Measurements from ENCODE around the gene GLO1. TPM values are rescaled to one million over a fixed set of nuclear protein-coding genes. Genes with fewer than 3 reads are reported as not detected.

GLO1 gene
- total and polyA plus RNA-seq, 7 donors, result 64.9 to 129 (median 96.0) TPM

DNA sequence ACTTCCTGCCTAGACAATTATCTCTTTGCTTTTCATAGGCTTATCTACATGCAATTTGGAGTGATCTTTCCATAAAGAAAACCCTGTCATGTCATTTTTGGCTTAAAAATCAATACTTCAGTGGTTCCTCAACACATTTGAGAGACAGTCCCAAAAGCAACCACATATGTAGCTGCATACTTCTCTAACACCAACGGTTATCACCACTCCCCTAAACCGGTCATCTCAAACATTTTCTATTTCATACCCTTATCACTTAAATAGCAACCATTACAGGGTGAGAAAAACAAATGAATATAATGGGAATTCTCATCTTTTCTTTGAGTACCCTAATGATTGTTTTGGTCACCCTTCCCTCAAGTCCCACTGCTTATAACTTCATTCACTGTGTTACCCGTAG lies 5.1 kb downstream of the GLO1 start:
- H3K4me3 ChIP-seq, result no peak overlapping the region
- peaks cover 0 to 1% (median 0%) of the 10 kb centered on the region in 4 donors for H3K9me3 ChIP-seq
- no peaks in the 10 kb centered on the region for H3K36me3 ChIP-seq
- DNase-seq, result no peak
- no peak overlapping the region for H3K27ac ChIP-seq
- no peak for TF ChIP-seq POLR2A (IDR thresholded peaks at IDR 0.05)
- TF ChIP-seq POLR2AphosphoS5 (IDR thresholded peaks at IDR 0.05), result no peak
- TF ChIP-seq EP300 (IDR thresholded peaks at IDR 0.05), result no peak
- TF ChIP-seq, protein P1, sequence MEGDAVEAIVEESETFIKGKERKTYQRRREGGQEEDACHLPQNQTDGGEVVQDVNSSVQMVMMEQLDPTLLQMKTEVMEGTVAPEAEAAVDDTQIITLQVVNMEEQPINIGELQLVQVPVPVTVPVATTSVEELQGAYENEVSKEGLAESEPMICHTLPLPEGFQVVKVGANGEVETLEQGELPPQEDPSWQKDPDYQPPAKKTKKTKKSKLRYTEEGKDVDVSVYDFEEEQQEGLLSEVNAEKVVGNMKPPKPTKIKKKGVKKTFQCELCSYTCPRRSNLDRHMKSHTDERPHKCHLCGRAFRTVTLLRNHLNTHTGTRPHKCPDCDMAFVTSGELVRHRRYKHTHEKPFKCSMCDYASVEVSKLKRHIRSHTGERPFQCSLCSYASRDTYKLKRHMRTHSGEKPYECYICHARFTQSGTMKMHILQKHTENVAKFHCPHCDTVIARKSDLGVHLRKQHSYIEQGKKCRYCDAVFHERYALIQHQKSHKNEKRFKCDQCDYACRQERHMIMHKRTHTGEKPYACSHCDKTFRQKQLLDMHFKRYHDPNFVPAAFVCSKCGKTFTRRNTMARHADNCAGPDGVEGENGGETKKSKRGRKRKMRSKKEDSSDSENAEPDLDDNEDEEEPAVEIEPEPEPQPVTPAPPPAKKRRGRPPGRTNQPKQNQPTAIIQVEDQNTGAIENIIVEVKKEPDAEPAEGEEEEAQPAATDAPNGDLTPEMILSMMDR (IDR thresholded peaks at IDR 0.05), result no peak
- 89 to 90% methylated on average over 3 of the region's 3 CpGs for WGBS, 2 donors
- intact Hi-C loops (cut with DNase I), result no loop called here
- H3K27me3 ChIP-seq, result no peaks in the 10 kb centered on the region
- H3K4me1 ChIP-seq, result peaks cover 0 to 9% (median 1%) of the 10 kb centered on the region in 4 donors

DNA sequence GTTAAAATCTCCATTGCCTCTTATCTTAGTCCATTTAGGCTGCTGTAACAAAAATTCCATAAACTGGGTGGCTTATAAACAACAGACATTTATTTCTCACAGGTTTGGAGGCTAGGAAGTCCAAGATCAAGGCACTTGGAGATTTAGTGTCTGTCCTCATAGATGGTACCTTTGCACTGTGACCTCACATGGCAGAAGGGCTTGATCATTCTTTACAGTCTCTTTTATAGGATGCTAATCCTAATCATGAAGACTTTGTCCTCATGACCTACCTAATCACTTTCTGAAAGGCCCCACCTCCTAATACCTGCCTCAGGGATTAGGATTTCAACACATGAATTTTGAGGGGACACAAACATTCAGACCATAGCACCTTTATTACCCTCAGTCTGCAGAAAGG lies 6.6 kb downstream of the GLO1 start:
- intact Hi-C loops (cut with DNase I), result no loop called here
- no peak for DNase-seq
- TF ChIP-seq, protein P1 (IDR thresholded peaks at IDR 0.05), result no peak
- no peak for TF ChIP-seq POLR2A (IDR thresholded peaks at IDR 0.05)
- TF ChIP-seq POLR2AphosphoS5 (IDR thresholded peaks at IDR 0.05), result no peak
- TF ChIP-seq EP300 (IDR thresholded peaks at IDR 0.05), result no peak

DNA sequence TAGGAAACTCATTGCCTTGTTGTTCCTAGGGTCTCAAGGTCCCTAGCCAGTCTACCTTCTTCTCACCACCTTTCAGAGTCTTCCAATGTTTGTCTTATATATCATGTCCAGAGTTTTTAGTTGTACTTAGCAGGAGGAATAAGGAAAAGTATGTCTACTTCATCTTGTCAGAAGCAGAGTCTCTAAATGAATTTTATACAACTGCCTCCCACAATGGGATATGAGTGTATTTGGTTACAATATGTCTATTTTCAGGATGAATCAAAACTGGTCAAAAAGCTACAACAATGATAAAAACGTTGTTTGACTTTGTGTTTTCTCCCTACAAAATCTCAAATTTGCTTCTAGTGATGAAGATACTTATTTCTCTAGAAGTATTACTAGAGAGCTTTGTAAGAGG lies 7.0 kb downstream of the GLO1 start:
- 75 to 76% methylated on average over 1 of the region's 1 CpG for WGBS, 2 donors
- intact Hi-C loops (cut with DNase I), result no loop called here

More for the DNA sequence above, 6.6 kb downstream of the GLO1 start:
- Histone ChIP-seq H3K4me1 (peaks cover 0 to under 1% (median 0%) of the 10 kb centered on the region in 4 donors), H3K9me3 (peaks cover 0 to 1% (median 0%) of the 10 kb centered on the region in 4 donors), H3K4me3 (no peak overlapping the region), H3K27me3 (no peaks in the 10 kb centered on the region), H3K36me3 (no peaks in the 10 kb centered on the region), H3K27ac (no peak overlapping the region)

DNA sequence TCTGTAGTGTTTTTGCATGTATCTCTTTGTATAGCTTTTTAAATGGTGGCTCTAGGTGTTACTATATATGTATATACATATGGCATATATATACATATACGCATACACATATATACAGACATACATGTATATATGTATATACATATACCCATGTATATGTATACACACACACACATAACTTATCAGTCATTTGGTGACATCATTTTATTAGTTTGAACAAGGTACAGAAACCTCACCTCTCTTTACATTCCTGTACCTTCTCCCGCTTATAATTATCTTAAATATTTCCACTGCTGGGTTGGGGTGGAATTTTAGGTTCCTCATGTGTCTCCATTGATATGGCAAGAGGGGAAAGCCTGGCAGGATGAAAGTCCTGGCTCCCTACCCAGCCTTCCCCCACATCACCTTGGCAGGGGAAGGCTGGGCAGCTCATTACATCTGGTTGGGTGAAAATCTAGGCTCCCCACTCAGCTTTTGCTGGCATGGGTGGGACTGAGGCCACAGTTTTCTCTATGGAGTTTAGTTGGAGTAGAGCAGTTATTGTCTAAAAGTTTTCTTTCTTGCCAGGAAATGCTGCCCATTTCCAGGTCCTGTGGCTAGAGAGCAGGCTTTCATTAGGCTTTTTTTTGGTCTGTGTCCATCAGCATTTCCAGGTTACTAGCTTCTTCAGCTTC lies 7.6 kb downstream of the GLO1 start:
- no peaks in the 10 kb centered on the region for H3K4me1 ChIP-seq
- H3K9me3 ChIP-seq, result no peaks in the 10 kb centered on the region
- no peak for TF ChIP-seq POLR2A (IDR thresholded peaks at IDR 0.05)
- TF ChIP-seq, protein P1 (IDR thresholded peaks at IDR 0.05), result no peak
- no peak for TF ChIP-seq POLR2AphosphoS5 (IDR thresholded peaks at IDR 0.05)
- TF ChIP-seq EP300 (IDR thresholded peaks at IDR 0.05), result no peak
- WGBS, 2 donors, result 71 to 87% methylated on average over 2 of the region's 2 CpGs
- H3K27ac ChIP-seq, result no peak overlapping the region
- no peaks in the 10 kb centered on the region for H3K36me3 ChIP-seq
- no peak for DNase-seq
- intact Hi-C loops (cut with DNase I), result no loop called here
- H3K27me3 ChIP-seq, result no peaks in the 10 kb centered on the region
- no peak overlapping the region for H3K4me3 ChIP-seq

More for the DNA sequence above, 7.0 kb downstream of the GLO1 start:
- Histone ChIP-seq H3K27me3 (no peaks in the 10 kb centered on the region), H3K27ac (no peak overlapping the region), H3K4me3 (no peak overlapping the region), H3K9me3 (peaks cover 0 to 1% (median 0%) of the 10 kb centered on the region in 4 donors), H3K36me3 (no peaks in the 10 kb centered on the region), H3K4me1 (no peaks in the 10 kb centered on the region)
- no peak for DNase-seq
- TF ChIP-seq POLR2A (IDR thresholded peaks at IDR 0.05) (no peak), EP300 (IDR thresholded peaks at IDR 0.05) (no peak), POLR2AphosphoS5 (IDR thresholded peaks at IDR 0.05) (no peak)
- TF ChIP-seq, protein P1 (IDR thresholded peaks at IDR 0.05), result no peak

Measured in sigmoid colon (tissue), 7 donors.